Mucosa of descending colon (tissue), 3 donors: ENCODE results near the gene PHF1. TPM values are rescaled to one million over a fixed set of nuclear protein-coding genes. Genes with fewer than 3 reads are reported as not detected.

Experiments
- ATAC-seq: fragments of 200-7000 bp; cut with Tn5 transposase; one replicate; pipeline ENCODE4 v1.9.1; 2020; ENCODE audit warnings: mild to moderate bottlenecking, moderate library complexity
- DNase-seq, 3 donors: peaks; one replicate each; pipeline ENCODE4 v3.0.0-alpha.2; 2020
- H3K36me3 ChIP-seq: fragments of 200-600 bp; one replicate; pipeline ENCODE4 v1.8.0; 2021; ENCODE audit warnings: low read depth, mild to moderate bottlenecking
- H3K4me1 ChIP-seq: fragments of 200-600 bp; one replicate; pipeline ENCODE4 v1.8.0; 2021; ENCODE audit warnings: low read depth, mild to moderate bottlenecking
- H3K4me3 ChIP-seq: fragments of 200-600 bp; one replicate; pipeline ENCODE4 v1.8.0; 2021; ENCODE audit warnings: mild to moderate bottlenecking
- H3K9me3 ChIP-seq: fragments of 200-600 bp; one replicate; pipeline ENCODE4 v1.8.0; 2021; ENCODE audit warnings: mild to moderate bottlenecking
- CTCF ChIP-seq: fragments of 200-600 bp; IDR thresholded peaks from one replicate; pipeline ENCODE4 v1.8.0; 2022; ENCODE audit warnings: antibody characterized with exemption, mild to moderate bottlenecking
- intact Hi-C, 2 donors: fragments of 100-400 bp; cut with DNase I in 1 of 2; cut with micrococcal nuclease in 1 of 2; formaldehyde crosslinking; loops; one replicate each; pipeline versions ENCODE4 v1.11.0 to v1.11.1; 2022; cut with DNase I, micrococcal nuclease
- total RNA-seq, 3 donors: library from RNA; stranded (reverse); fragmentation: NEBNext Ultra II Directional in 2 of 3; extraction: Animal tissue kit (Norgen Biotek cat#: 25700) in 2 of 3; gene quantifications; one replicate each; pipeline versions ENCODE4 v1.2.1 to v1.2.4, GENCODE V29; 2021 to 2023
- donor health status: DM: no; HTN: no; CAD: no; lungs with moderate emphysema.
- donor health status: DM: no; HTN: no; CAD: no.
- donor health status: DM: no; HTN: yes; CAD: no.

Gene PHF1
- total RNA-seq, 3 donors from 2014 or later = 29.9 to 96.5 (median 38.1) TPM

- peaks cover 30% of the 10 kb centered on the region for H3K4me1 ChIP-seq
Measured at GRCh38 chr6:33425668-33426577, 15.1 kb downstream of the PHF1 start.

GRCh38 chr6:33426590-33427511, 16.0 kb downstream of the PHF1 start:
- H3K4me3 ChIP-seq = no peak overlapping the region
- intact Hi-C loops = no loop called here
- H3K36me3 ChIP-seq = no peaks in the 10 kb centered on the region
- H3K4me1 ChIP-seq = peaks cover 30% of the 10 kb centered on the region
- DNase-seq (no peak), ATAC-seq (no peak)
- H3K9me3 ChIP-seq = no peaks in the 10 kb centered on the region
- TF ChIP-seq CTCF = no peak

More at GRCh38 chr6:33425668-33426577, 15.1 kb downstream of the PHF1 start:
- TF ChIP-seq CTCF = peak; percentile 48
- intact Hi-C loops = no loop called here
- peak; percentile 74 for ATAC-seq
- peak overlapping the region; percentile 20 for H3K4me3 ChIP-seq
- DNase-seq = peak; percentile 90 to 92 (median 92)
- H3K9me3 ChIP-seq = no peaks in the 10 kb centered on the region
- H3K36me3 ChIP-seq = no peaks in the 10 kb centered on the region

GRCh38 chr6:33427585-33428223, 16.9 kb downstream of the PHF1 start:
- peak; percentile 4 for ATAC-seq
- peak; percentile 69 to 82 (median 77) for DNase-seq
- no peak for TF ChIP-seq CTCF
- Histone ChIP-seq H3K36me3 (no peaks in the 10 kb centered on the region), H3K4me1 (peaks cover 30% of the 10 kb centered on the region), H3K9me3 (no peaks in the 10 kb centered on the region), H3K4me3 (peak overlapping the region; percentile 28)
- intact Hi-C loops = no loop called here

- H3K4me1 ChIP-seq = peaks cover 30% of the 10 kb centered on the region
- peak; percentile 22 for TF ChIP-seq CTCF
- peak overlapping the region; percentile 28 for H3K4me3 ChIP-seq
- no peaks in the 10 kb centered on the region for H3K9me3 ChIP-seq
- DNase-seq = peak; percentile 43 to 77 (median 52)
- H3K36me3 ChIP-seq = no peaks in the 10 kb centered on the region
- peak; percentile 28 for ATAC-seq
- intact Hi-C loops = no loop called here
Measured at GRCh38 chr6:33428224-33428965, 17.6 kb downstream of the PHF1 start.
